ENCODE data around the gene ATP6V1C2.

The ATP6V1C2 gene

GRCh38 chr2:10819714-10820314, 98.4 kb downstream of the ATP6V1C2 start:
- Histone ChIP-seq H3K4me3 (ENCODE audit: insufficient read length, low read depth) (no peak overlapping the region), H3K9ac (ENCODE audit: insufficient read length, low read depth) (no peak overlapping the region), H3K27me3 (ENCODE audit: insufficient read depth, insufficient read length) (no peaks in the 10 kb centered on the region), H3K36me3 (ENCODE audit: insufficient read depth, insufficient read length, low read length) (no peaks in the 10 kb centered on the region), H3K4me1 (ENCODE audit: insufficient read depth, insufficient read length) (no peaks in the 10 kb centered on the region), H3K9me3 (ENCODE audit: insufficient read depth, low read length) (no peaks in the 10 kb centered on the region)
- no peak for TF ChIP-seq SUZ12 (IDR thresholded peaks at IDR 0.05; ENCODE audit: extremely low read depth, insufficient read depth, insufficient read length)
- no peak for TF ChIP-seq YY1 (IDR thresholded peaks at IDR 0.05; ENCODE audit: insufficient read depth, insufficient read length)
- no peak for TF ChIP-seq ZNF274 (IDR thresholded peaks at IDR 0.05; ENCODE audit: low read depth, low read length)
- no peak for DNase-seq (ENCODE audit: low read depth, low spot score)

GRCh38 chr2:10820562-10820961, 99.1 kb downstream of the ATP6V1C2 start:
- Histone ChIP-seq H3K9me3 (ENCODE audit: insufficient read depth, low read length) (no peaks in the 10 kb centered on the region), H3K4me3 (ENCODE audit: insufficient read length, low read depth) (no peak overlapping the region), H3K9ac (ENCODE audit: insufficient read length, low read depth) (no peak overlapping the region), H3K36me3 (ENCODE audit: insufficient read depth, insufficient read length, low read length) (no peaks in the 10 kb centered on the region), H3K27me3 (ENCODE audit: insufficient read depth, insufficient read length) (no peaks in the 10 kb centered on the region), H3K4me1 (ENCODE audit: insufficient read depth, insufficient read length) (no peaks in the 10 kb centered on the region)
- DNase-seq (ENCODE audit: low read depth, low spot score), result no peak
- TF ChIP-seq YY1 (IDR thresholded peaks at IDR 0.05; ENCODE audit: insufficient read depth, insufficient read length) (no peak), SUZ12 (IDR thresholded peaks at IDR 0.05; ENCODE audit: extremely low read depth, insufficient read depth, insufficient read length) (no peak), ZNF274 (IDR thresholded peaks at IDR 0.05; ENCODE audit: low read depth, low read length) (no peak)

DNA sequence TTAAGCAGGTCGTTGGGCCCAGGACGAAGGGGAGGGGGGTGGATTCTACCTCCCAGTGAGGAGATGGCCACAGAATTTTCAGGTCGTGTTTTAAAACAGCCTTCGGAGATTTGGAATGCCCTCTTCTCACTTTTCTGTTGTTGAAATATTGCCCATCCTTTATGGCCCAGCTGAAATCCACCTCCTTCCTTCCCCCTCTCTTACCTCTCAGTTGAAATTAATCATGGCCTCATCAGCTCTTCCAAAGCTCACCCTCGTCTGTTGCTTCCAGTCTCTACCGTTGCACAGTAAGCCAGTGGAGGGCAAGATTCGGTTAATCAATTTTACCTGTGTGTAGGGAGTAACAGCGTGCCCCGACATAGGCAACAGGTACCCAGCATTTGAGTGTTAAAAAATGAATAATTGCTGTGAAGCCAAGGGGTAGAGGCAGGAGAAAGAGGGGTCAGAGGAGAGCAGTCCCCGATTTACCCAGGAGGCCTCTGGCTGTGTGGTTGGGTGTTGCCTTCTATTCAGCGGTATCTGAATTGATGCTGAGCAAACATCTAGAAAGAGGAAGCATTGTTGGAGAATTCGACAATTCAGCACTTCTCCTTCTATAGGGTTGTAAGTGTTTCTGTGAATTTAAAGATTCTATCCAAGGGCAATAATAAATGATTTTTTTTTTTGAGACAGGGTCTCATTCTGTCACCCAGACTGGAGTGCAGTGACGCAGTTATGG, 99.7 kb downstream of the ATP6V1C2 start:
- no peak for TF ChIP-seq YY1 (IDR thresholded peaks at IDR 0.05; ENCODE audit: insufficient read depth, insufficient read length)
- no peak for TF ChIP-seq SUZ12 (IDR thresholded peaks at IDR 0.05; ENCODE audit: extremely low read depth, insufficient read depth, insufficient read length)
- no peak for TF ChIP-seq ZNF274 (IDR thresholded peaks at IDR 0.05; ENCODE audit: low read depth, low read length)
- H3K4me3 ChIP-seq (ENCODE audit: insufficient read length, low read depth), result no peak overlapping the region
- H3K4me1 ChIP-seq (ENCODE audit: insufficient read depth, insufficient read length), result no peaks in the 10 kb centered on the region
- H3K9ac ChIP-seq (ENCODE audit: insufficient read length, low read depth), result no peak overlapping the region
- H3K36me3 ChIP-seq (ENCODE audit: insufficient read depth, insufficient read length, low read length), result no peaks in the 10 kb centered on the region
- DNase-seq (ENCODE audit: low read depth, low spot score), result no peak
- no peaks in the 10 kb centered on the region for H3K27me3 ChIP-seq (ENCODE audit: insufficient read depth, insufficient read length)
- H3K9me3 ChIP-seq (ENCODE audit: insufficient read depth, low read length), result no peaks in the 10 kb centered on the region

GRCh38 chr2:10824191-10824590, 102.8 kb downstream of the ATP6V1C2 start:
- no peak overlapping the region for H3K9ac ChIP-seq (ENCODE audit: insufficient read length, low read depth)
- no peak for TF ChIP-seq YY1 (IDR thresholded peaks at IDR 0.05; ENCODE audit: insufficient read depth, insufficient read length)
- TF ChIP-seq ZNF274 (IDR thresholded peaks at IDR 0.05; ENCODE audit: low read depth, low read length), result no peak
- no peak for TF ChIP-seq SUZ12 (IDR thresholded peaks at IDR 0.05; ENCODE audit: extremely low read depth, insufficient read depth, insufficient read length)
- H3K4me3 ChIP-seq (ENCODE audit: insufficient read length, low read depth), result no peak overlapping the region
- H3K27me3 ChIP-seq (ENCODE audit: insufficient read depth, insufficient read length), result no peaks in the 10 kb centered on the region
- H3K4me1 ChIP-seq (ENCODE audit: insufficient read depth, insufficient read length), result no peaks in the 10 kb centered on the region
- no peaks in the 10 kb centered on the region for H3K9me3 ChIP-seq (ENCODE audit: insufficient read depth, low read length)
- no peaks in the 10 kb centered on the region for H3K36me3 ChIP-seq (ENCODE audit: insufficient read depth, insufficient read length, low read length)
- DNase-seq (ENCODE audit: low read depth, low spot score), result no peak

- H3K9ac ChIP-seq (ENCODE audit: insufficient read length, low read depth), result no peak overlapping the region
- TF ChIP-seq YY1 (IDR thresholded peaks at IDR 0.05; ENCODE audit: insufficient read depth, insufficient read length) (no peak), ZNF274 (IDR thresholded peaks at IDR 0.05; ENCODE audit: low read depth, low read length) (no peak), SUZ12 (IDR thresholded peaks at IDR 0.05; ENCODE audit: extremely low read depth, insufficient read depth, insufficient read length) (no peak)
- DNase-seq (ENCODE audit: low read depth, low spot score), result no peak
- H3K36me3 ChIP-seq (ENCODE audit: insufficient read depth, insufficient read length, low read length), result no peaks in the 10 kb centered on the region
- no peak overlapping the region for H3K4me3 ChIP-seq (ENCODE audit: insufficient read length, low read depth)
- H3K9me3 ChIP-seq (ENCODE audit: insufficient read depth, low read length), result no peaks in the 10 kb centered on the region
- H3K27me3 ChIP-seq (ENCODE audit: insufficient read depth, insufficient read length), result no peaks in the 10 kb centered on the region
- peaks cover 3% of the 10 kb centered on the region for H3K4me1 ChIP-seq (ENCODE audit: insufficient read depth, insufficient read length)
Observed at GRCh38 chr2:10826026-10826425, 104.6 kb downstream of the ATP6V1C2 start.

- Histone ChIP-seq H3K27me3 (ENCODE audit: insufficient read depth, insufficient read length) (no peaks in the 10 kb centered on the region), H3K4me3 (ENCODE audit: insufficient read length, low read depth) (no peak overlapping the region), H3K9me3 (ENCODE audit: insufficient read depth, low read length) (no peaks in the 10 kb centered on the region), H3K9ac (ENCODE audit: insufficient read length, low read depth) (no peak overlapping the region), H3K4me1 (ENCODE audit: insufficient read depth, insufficient read length) (peaks cover 7% of the 10 kb centered on the region), H3K36me3 (ENCODE audit: insufficient read depth, insufficient read length, low read length) (no peaks in the 10 kb centered on the region)
- no peak for DNase-seq (ENCODE audit: low read depth, low spot score)
- TF ChIP-seq ZNF274 (IDR thresholded peaks at IDR 0.05; ENCODE audit: low read depth, low read length) (no peak), SUZ12 (IDR thresholded peaks at IDR 0.05; ENCODE audit: extremely low read depth, insufficient read depth, insufficient read length) (no peak), YY1 (IDR thresholded peaks at IDR 0.05; ENCODE audit: insufficient read depth, insufficient read length) (no peak)
Observed at GRCh38 chr2:10826625-10827024, 105.2 kb downstream of the ATP6V1C2 start.

DNA sequence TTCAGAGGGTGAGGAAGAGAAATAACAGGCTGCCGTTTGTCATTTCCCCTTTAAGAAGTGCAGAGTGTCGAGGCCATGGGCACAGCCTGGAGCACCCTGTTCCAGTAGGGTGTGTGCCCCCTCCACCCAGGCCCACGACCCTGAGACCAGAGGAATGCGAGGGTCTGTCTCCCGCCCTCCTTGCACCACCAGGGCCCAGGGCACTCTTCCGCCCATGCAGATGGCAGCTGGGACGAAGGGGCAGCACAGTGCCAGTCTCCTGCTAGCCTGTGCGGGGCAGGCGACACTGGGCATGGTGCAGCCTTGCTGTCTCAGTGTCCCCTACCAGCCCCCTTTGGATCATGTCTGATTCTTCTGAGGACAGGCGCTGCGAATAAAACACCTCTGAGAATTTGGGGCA, 106.9 kb downstream of the ATP6V1C2 start:
- DNase-seq (ENCODE audit: low read depth, low spot score), result no peak
- Histone ChIP-seq H3K4me1 (ENCODE audit: insufficient read depth, insufficient read length) (peaks cover 8% of the 10 kb centered on the region), H3K9me3 (ENCODE audit: insufficient read depth, low read length) (no peaks in the 10 kb centered on the region), H3K27me3 (ENCODE audit: insufficient read depth, insufficient read length) (peaks cover 6% of the 10 kb centered on the region), H3K9ac (ENCODE audit: insufficient read length, low read depth) (no peak overlapping the region), H3K4me3 (ENCODE audit: insufficient read length, low read depth) (no peak overlapping the region), H3K36me3 (ENCODE audit: insufficient read depth, insufficient read length, low read length) (no peaks in the 10 kb centered on the region)
- TF ChIP-seq YY1 (IDR thresholded peaks at IDR 0.05; ENCODE audit: insufficient read depth, insufficient read length), result no peak
- TF ChIP-seq ZNF274 (IDR thresholded peaks at IDR 0.05; ENCODE audit: low read depth, low read length), result no peak
- TF ChIP-seq SUZ12 (IDR thresholded peaks at IDR 0.05; ENCODE audit: extremely low read depth, insufficient read depth, insufficient read length), result no peak

Data from NT2/D1 (cell line).